ENCODE results near the gene PCDH15. TPM values are rescaled to one million over a fixed set of nuclear protein-coding genes. Genes with fewer than 3 reads are reported as not detected.

The PCDH15 gene
- total RNA-seq, 6 donors from 2014 or later, result 0.59 to 1.9 (median 1.1) TPM

DNA sequence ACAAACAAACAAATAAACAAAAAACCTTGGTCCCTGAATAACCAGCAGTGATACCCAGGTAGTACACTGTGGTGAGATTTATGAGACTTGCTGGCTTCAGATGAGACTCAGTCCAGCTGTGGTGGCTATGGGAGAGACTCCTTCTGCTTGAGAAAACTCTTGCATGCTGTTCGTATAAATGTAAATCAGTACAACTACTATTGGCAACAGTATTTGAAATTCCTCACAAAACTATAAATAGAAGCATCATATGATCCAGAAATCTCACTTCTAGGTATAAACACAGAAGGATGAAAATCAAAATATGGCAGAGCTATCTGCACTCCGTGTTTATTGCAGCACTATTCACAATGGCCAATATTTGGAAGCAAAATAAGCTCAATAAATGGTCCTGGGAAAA, 692.1 kb downstream of the PCDH15 start:
- Histone ChIP-seq H3K4me1 (no peaks in the 10 kb centered on the region), H3K27me3 (no peaks in the 10 kb centered on the region), H3K36me3 (no peaks in the 10 kb centered on the region), H3K27ac (no peak overlapping the region), H3K4me3 (no peak overlapping the region), H3K9me3 (no peaks in the 10 kb centered on the region)
- ATAC-seq (ENCODE audit: low FRiP score in 2 of 2) (no peak), DNase-seq (no peak)
- TF ChIP-seq POLR2A (IDR thresholded peaks at IDR 0.05), result no peak
- TF ChIP-seq, protein P1, sequence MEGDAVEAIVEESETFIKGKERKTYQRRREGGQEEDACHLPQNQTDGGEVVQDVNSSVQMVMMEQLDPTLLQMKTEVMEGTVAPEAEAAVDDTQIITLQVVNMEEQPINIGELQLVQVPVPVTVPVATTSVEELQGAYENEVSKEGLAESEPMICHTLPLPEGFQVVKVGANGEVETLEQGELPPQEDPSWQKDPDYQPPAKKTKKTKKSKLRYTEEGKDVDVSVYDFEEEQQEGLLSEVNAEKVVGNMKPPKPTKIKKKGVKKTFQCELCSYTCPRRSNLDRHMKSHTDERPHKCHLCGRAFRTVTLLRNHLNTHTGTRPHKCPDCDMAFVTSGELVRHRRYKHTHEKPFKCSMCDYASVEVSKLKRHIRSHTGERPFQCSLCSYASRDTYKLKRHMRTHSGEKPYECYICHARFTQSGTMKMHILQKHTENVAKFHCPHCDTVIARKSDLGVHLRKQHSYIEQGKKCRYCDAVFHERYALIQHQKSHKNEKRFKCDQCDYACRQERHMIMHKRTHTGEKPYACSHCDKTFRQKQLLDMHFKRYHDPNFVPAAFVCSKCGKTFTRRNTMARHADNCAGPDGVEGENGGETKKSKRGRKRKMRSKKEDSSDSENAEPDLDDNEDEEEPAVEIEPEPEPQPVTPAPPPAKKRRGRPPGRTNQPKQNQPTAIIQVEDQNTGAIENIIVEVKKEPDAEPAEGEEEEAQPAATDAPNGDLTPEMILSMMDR (IDR thresholded peaks at IDR 0.05), result no peak
- TF ChIP-seq EP300 (IDR thresholded peaks at IDR 0.05), result no peak
- no peak for TF ChIP-seq POLR2AphosphoS5 (IDR thresholded peaks at IDR 0.05)
- 72 to 76% methylated on average over 2 of the region's 2 CpGs for WGBS, 2 donors

DNA sequence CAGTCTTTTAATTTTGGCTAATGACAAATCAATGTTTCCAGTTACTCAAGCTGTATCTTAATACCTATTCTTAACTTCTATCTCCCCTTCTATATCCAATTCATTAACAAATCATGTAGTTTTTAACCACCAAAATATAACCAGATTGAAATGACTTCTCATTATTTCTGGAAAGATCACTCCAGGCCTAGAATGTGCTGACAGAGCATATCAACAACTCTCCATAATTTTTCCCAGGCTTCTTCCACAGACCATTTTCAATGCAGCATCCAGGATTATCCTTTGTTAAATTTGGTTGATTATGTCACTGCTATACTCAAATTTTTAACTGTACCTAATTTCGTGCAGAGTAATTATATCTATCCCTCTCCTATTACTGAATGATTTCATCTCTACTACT, 704.1 kb downstream of the PCDH15 start:
- H3K36me3 ChIP-seq, result no peaks in the 10 kb centered on the region
- H3K9me3 ChIP-seq, result no peaks in the 10 kb centered on the region
- no peaks in the 10 kb centered on the region for H3K27me3 ChIP-seq
- ATAC-seq (ENCODE audit: low FRiP score in 2 of 2), result no peak
- no peaks in the 10 kb centered on the region for H3K4me1 ChIP-seq
- WGBS, 2 donors, result 83 to 92% methylated on average over 1 of the region's 1 CpG
- no peak for TF ChIP-seq POLR2A (IDR thresholded peaks at IDR 0.05)
- TF ChIP-seq, protein P1 (IDR thresholded peaks at IDR 0.05), result no peak
- no peak for DNase-seq
- H3K27ac ChIP-seq, result no peak overlapping the region
- H3K4me3 ChIP-seq, result no peak overlapping the region

DNA sequence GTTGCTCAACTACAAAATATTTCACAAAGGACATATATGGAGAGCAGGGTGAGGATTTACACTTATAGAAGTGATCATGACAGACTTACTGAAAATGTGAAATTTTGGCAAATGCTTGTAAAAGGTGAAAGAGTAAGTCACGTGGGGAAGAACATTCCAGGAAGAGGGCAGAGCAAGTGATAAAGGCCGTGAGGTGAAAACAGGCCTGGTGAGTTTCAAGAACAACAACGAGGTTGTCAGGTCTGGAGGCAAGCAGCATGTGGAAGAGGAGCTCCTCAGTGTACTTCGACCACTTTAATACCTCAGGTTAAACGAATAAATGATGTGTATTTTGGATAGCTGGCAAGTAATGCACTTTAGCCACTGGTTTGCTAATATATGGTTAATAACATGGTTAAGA, 706.7 kb downstream of the PCDH15 start:
- H3K9me3 ChIP-seq, result no peaks in the 10 kb centered on the region
- no peak for ATAC-seq (ENCODE audit: low FRiP score in 2 of 2)
- H3K4me3 ChIP-seq, result no peak overlapping the region
- 49 to 59% methylated on average over 5 of the region's 5 CpGs for WGBS, 2 donors
- no peaks in the 10 kb centered on the region for H3K27me3 ChIP-seq
- no peak for DNase-seq
- H3K36me3 ChIP-seq, result no peaks in the 10 kb centered on the region
- TF ChIP-seq POLR2A (IDR thresholded peaks at IDR 0.05) (no peak), POLR2AphosphoS5 (IDR thresholded peaks at IDR 0.05) (no peak), EP300 (IDR thresholded peaks at IDR 0.05) (no peak)
- TF ChIP-seq, protein P1 (IDR thresholded peaks at IDR 0.05), result no peak
- no peak overlapping the region for H3K27ac ChIP-seq
- no peaks in the 10 kb centered on the region for H3K4me1 ChIP-seq

DNA sequence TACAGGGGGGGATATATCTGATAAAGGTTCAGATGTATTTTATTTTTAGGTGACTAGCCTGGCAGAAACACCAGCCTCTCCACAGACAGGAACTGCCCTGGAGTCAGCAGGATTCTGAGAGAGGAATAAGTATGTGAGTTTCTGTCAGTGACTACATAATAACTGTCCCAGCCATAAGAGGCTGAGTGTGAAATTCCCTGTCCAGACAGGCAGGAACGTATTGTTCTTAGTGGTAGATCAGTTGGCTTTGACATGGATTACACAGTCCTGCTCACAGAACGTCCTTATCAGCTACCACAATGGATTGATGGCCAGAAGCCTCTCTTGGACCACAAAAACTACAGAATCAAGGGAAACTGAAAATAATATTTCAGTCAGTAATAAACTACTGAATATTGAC, 709.8 kb downstream of the PCDH15 start:
- H3K4me3 ChIP-seq, result no peak overlapping the region
- H3K36me3 ChIP-seq, result no peaks in the 10 kb centered on the region
- 28 to 57% methylated on average over 2 of the region's 2 CpGs for WGBS, 2 donors
- no peak overlapping the region for H3K27ac ChIP-seq
- TF ChIP-seq, protein P1 (IDR thresholded peaks at IDR 0.05), result no peak
- TF ChIP-seq POLR2AphosphoS5 (IDR thresholded peaks at IDR 0.05) (no peak), POLR2A (IDR thresholded peaks at IDR 0.05) (no peak), EP300 (IDR thresholded peaks at IDR 0.05) (no peak)
- H3K27me3 ChIP-seq, result no peaks in the 10 kb centered on the region
- no peak for DNase-seq
- H3K9me3 ChIP-seq, result no peaks in the 10 kb centered on the region
- ATAC-seq (ENCODE audit: low FRiP score in 2 of 2), result no peak
- no peaks in the 10 kb centered on the region for H3K4me1 ChIP-seq

DNA sequence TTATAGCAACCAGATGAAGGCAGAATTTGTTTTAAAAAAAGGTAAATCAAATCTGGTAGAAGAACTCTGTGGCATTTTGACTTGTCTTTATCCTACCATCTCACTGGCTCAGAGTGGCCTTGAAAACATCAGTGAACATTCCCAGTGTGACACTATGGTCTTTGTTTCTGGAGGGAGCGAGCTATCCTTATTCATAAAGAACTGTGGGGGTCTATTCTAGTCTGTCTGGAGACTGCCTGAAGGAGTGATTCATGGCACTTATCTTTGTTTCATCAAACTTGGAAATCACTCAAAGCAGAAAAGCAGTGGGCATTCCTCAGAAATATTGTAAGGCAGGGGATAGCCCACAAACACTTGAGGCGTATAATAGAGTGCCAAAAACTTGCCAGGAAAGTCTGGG, 719.1 kb downstream of the PCDH15 start:
- no peaks in the 10 kb centered on the region for H3K27me3 ChIP-seq
- no peak overlapping the region for H3K4me3 ChIP-seq
- 78 to 83% methylated on average over 2 of the region's 2 CpGs for WGBS, 2 donors
- H3K36me3 ChIP-seq, result no peaks in the 10 kb centered on the region
- DNase-seq, result no peak
- TF ChIP-seq EP300 (IDR thresholded peaks at IDR 0.05), result no peak
- TF ChIP-seq, protein P1 (IDR thresholded peaks at IDR 0.05), result no peak
- no peak for TF ChIP-seq POLR2A (IDR thresholded peaks at IDR 0.05)
- no peak for TF ChIP-seq POLR2AphosphoS5 (IDR thresholded peaks at IDR 0.05)
- no peaks in the 10 kb centered on the region for H3K9me3 ChIP-seq
- no peak overlapping the region for H3K27ac ChIP-seq
- no peaks in the 10 kb centered on the region for H3K4me1 ChIP-seq
- ATAC-seq (ENCODE audit: low FRiP score in 2 of 2), result no peak
